ENCODE data around the gene PLIN1.

DNA sequence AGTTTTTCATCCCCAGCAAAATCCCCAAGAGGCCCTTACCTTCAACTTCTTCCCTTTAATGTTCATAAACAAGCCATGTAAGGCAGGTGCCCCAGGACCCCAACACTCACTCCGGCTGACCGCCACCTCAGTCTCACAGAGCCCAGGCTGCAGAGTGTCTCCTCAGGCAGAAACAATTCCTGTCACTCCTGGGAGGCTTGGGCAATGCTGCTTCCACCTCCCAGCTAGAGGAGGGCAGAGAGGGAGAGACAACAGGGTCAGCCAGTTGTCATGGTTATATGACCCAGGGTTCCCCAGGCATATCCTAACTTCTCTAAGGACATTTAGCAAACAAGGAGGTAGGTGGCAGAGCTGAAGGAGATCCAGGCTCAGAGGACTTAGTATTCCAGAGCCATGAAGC, at the start of gene PLIN1:
- TF ChIP-seq, protein P1, sequence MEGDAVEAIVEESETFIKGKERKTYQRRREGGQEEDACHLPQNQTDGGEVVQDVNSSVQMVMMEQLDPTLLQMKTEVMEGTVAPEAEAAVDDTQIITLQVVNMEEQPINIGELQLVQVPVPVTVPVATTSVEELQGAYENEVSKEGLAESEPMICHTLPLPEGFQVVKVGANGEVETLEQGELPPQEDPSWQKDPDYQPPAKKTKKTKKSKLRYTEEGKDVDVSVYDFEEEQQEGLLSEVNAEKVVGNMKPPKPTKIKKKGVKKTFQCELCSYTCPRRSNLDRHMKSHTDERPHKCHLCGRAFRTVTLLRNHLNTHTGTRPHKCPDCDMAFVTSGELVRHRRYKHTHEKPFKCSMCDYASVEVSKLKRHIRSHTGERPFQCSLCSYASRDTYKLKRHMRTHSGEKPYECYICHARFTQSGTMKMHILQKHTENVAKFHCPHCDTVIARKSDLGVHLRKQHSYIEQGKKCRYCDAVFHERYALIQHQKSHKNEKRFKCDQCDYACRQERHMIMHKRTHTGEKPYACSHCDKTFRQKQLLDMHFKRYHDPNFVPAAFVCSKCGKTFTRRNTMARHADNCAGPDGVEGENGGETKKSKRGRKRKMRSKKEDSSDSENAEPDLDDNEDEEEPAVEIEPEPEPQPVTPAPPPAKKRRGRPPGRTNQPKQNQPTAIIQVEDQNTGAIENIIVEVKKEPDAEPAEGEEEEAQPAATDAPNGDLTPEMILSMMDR (IDR thresholded peaks at IDR 0.05; ENCODE audit: insufficient read depth, low read depth, low read length), result no peak
- no peak for TF ChIP-seq EZH2 (IDR thresholded peaks at IDR 0.05; ENCODE audit: insufficient read depth, low read length)
